Dedifferentiated amniotic fluid mesenchymal stem cell (primary cell): Measurements from ENCODE around the gene CACNA2D3.
A peak's percentile ranks its signal among the peaks of the same experiment; 100 is the strongest.
"Not testable (repeated sequence)": the region's sequence is repeated elsewhere in the genome, so short reads cannot be mapped to it uniquely, and the experiment has no call there.

Source experiments
- DNase-seq: peaks from one replicate; pipeline ENCODE4 v3.0.0-alpha.2; 2016; ENCODE audit errors: extremely low spot score

Gene CACNA2D3

DNA sequence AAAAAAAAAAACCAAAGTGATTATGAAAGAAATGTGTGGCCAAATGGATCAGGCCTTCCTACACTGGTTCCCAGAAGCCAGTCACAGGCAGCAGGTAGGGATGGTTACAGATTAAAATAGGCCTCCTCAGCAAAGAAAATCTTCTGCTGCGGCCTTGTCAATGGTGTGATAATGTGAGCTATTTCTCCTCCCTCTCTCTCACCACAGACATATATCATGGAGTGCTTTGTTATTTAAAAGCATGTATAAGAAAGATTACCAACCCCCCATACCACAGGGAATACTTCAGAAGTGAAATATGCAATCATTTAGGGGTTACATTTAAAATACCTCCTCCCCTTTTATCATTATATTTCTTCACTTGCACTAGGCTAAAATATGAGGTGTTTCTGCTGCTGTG is 837.7 kb downstream of the CACNA2D3 start:
- no peak for DNase-seq

DNA sequence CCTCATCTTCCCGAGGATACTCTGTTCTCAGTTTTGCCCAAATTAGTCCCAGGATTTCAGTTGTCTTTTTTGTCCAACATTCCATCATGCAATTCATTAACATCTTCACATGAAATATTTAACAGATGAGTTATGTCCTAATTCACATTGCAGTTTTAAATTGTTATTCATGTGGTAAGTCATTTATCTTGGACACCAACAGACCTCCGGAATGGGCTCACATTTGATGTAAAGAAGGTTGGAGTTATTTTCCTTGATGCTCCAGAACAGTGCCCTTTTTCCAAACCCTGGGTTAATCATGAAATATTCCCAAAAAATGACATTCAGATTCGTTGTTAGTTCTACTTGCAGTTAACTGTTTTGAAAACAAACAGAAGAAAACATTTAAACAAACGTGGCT is 838.3 kb downstream of the CACNA2D3 start:
- DNase-seq, result no peak

DNA sequence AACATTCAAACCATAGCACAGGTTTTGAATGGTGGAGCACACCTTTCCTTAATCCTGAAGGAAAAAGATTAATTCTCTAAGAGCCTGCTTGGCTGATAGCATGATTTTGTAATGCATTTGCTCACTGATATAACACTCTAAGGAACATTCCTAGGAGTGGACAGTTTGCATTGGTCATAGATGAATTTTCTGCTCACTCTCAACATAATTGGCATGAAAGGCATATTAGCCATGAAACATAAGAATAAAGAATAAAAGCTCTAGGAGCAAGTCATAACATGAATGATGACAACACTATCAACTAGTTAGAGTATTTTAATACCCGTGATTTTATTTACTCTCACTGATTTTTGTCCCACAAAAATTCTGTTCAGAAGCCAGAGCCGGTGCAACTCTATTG is 839.8 kb downstream of the CACNA2D3 start:
- no peak for DNase-seq

DNA sequence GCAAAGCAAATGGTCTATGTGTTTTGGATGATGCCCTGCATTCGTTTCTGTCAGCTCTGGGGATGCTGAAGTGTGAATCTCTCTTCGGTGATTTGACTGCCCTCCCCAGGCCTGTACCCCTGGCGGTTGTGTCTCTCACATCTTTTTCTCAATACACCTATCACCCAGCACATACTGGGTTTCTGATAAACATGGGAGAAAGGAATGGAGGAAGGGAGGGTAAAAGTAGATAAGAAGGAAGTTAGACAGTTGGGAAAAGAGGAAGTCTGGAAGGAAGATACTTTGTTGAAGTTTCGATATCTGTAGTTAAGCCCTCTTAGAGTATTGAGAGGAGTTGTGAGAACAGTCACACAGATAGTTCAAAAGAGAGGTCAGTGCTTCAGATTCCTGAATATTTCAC is 841.3 kb downstream of the CACNA2D3 start:
- no peak for DNase-seq

DNA sequence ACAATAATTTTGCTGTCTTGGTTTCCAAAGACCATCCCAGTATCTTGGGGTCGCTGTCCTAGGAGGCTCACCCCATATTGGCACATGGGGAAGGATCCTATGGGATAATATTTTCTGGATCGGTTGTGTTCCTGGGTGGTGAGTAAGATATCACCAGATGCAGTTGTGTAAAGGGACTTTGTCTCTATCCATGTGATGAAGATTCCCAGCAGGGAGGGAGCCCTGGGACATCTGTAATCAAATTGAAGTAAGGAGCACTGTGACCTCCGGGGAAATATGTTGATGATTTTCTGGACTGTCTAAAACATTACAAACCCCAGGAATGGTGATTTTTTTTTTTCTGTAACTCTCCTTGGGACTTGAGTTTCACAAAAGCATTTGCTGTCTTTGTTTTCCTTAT is 841.7 kb downstream of the CACNA2D3 start:
- DNase-seq, result no peak

DNA sequence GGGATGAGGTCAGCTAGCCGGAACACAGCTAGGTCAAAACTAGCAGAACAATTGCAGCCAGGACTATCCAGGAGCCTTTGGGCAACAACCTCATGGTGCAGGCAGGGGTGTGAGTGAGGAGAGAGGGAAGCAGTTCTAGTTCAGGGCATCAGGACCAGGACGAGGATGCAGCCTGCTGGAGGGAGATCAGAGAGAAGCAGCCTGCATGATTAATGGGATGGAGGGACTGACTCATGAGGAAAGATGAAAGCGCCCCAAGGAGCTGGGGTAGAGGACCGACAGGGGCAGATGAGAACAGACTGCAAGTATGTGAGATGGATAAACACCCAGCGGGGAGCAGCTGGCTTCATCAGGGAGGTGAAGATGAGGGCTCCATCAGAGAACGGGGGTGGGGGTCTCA is 843.4 kb downstream of the CACNA2D3 start:
- DNase-seq, result no peak

DNA sequence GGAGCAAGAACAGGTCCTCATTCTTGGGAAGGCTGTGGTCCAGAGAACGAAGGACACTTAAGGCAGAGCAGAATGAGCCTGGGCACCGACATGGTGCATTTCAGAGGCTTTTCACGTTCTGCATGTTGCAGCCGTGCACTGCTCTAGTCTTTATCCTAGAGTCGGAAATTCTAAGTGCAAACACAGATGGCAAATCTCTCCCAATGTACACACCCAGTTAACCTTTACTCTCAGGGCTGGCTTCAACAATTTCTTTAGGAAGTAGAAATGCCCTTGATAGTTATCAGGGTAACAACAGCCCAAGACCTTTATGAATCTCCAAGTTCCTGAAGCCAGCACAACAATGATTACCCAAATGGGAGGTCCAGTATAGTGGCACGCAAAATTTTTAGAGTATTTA is 844.6 kb downstream of the CACNA2D3 start:
- no peak for DNase-seq

DNA sequence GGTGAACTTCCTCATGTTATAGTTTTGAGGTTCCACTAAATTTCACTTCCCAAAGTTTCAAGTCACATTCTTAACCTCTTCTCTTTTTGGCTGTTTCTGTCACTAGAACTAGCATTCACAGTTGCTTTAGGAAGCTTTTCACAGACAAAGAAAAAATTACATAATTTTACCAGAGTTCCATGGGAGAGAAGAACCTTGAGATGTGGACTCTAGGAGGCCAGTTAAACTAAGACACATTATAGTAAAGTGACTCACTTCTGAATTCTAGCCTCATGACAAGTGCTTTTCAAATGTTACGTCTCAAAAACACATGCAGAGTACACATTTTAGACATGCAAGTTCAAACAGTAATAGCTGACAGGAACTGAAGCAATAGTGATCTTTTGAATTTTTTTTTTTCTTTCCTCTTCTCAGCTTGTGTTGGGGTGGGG is 845.4 kb downstream of the CACNA2D3 start:
- peak; percentile 22 for DNase-seq

DNA sequence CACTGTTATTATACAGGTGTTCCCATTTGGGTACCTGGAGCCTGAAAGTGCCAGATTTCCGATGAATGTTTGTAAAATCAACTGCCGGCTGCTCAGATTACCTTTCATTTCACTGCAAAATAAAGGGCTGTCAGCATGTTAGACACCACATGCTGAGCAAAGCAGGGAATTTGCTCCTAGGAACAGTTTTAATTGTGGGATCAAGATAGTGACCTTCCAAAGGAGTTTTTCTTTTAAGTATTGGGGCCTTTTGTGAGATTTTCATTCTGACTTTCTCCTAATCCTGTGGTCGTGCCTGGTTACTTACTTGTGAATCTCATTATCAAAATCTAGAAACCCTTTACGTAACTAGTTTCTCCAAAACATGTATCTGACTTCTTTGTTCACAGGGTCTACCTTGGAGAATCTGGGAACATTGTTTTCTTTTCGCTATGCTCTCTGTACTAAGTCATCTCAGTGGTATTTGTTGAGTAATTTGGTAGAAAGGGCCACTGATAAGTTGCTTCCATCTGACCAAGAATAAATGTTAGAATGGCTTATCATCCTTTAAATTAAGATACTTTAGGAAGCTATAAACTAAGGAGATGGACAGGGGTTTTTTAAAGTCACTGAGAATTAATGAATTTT is 846.3 kb downstream of the CACNA2D3 start:
- DNase-seq, result peak; percentile 27

DNA sequence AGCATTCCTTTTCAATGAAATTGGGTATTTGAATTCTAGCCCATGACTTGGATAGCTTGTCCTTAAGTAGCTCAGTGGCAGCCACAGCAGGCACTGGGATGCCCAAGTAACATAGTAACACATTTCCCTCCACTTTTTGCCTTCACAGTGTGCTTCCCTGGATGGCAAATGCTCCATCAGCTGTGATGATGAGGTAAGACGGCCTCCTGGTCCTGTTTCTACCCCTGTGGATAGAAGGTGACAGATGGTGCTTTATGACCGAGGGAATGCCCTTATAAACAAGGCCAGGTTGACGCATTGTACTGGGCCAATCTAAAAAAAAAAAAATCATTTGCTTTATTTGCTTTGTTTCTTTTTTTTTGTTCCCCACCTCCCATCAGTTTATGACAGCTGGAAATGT is 847.3 kb downstream of the CACNA2D3 start:
- no peak for DNase-seq

DNA sequence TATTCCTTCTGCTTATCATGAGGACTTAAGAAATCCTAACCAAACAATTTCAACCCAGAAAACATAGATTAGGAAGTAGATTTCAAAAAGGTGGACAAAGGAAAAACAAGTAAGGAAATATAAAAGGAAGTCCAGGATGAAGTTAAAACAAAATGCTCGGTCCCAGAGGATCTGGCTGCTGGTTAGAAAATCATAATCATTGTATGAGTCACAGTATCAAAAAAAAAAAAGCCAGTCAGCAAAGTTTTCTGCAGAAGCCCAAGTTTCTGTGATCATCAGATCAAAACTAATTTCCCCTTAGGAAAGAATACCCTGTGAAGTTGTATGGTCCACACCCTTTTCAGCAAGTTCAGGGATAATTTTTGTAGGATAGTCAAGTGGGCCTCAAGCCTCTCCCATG is 848.5 kb downstream of the CACNA2D3 start:
- DNase-seq, result peak; percentile 31

DNA sequence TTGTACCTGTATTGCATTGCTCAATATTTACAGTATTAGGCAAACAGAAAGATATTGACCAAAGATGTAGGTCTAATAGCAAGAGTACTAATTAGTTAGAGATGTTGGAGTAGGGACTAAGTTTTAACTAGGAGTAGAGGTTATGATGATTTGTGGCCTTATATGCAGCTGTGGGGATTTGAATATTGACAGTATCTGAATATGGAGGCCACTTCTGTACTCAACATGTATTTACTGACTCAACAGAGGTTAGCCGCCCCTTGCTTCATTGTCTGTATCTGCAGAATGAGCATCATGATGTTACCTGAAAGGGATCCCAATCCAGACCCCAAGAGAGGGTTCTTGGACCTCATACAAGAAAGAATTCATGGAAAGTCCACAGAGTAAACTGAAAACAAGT is 855.1 kb downstream of the CACNA2D3 start:
- DNase-seq, result no peak

DNA sequence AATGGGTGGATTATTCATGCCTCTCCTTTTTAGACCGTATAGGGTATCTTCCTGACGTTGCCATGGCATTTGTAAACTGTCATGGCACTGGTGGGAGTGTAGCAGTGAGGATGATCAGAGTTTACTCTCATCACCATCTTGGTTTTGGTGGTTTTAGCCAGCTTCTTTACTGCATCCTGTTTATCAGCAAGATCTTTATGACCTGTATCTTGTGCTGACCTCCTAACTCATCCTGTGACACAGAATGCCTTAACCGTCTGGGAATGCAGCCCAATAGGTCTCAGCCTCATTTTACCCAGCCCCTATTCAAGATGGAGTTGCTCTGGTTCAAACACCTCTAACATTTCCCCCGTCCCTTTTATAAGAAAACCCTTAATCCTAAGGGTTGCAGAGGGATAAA is 855.6 kb downstream of the CACNA2D3 start:
- DNase-seq, result not testable (repeated sequence)

DNA sequence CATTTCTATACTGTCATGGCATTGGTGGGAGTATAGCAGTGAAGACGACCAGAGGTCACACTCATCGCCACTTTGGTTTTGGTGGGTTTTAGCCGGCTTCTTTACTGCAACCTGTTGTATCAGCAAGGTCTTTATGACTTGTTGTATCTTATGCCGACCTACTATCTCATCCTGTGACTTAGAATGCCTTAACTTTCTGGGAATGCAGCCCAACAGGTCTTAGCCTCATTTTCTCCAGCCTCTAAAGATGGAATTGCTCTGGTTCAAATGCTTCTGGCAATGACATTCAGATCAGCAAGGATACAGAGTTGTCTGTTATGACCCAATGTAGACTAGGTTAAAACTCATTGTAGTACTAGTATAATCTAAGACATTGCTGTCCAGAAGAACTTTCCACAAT is 860.5 kb downstream of the CACNA2D3 start:
- DNase-seq, result no peak

DNA sequence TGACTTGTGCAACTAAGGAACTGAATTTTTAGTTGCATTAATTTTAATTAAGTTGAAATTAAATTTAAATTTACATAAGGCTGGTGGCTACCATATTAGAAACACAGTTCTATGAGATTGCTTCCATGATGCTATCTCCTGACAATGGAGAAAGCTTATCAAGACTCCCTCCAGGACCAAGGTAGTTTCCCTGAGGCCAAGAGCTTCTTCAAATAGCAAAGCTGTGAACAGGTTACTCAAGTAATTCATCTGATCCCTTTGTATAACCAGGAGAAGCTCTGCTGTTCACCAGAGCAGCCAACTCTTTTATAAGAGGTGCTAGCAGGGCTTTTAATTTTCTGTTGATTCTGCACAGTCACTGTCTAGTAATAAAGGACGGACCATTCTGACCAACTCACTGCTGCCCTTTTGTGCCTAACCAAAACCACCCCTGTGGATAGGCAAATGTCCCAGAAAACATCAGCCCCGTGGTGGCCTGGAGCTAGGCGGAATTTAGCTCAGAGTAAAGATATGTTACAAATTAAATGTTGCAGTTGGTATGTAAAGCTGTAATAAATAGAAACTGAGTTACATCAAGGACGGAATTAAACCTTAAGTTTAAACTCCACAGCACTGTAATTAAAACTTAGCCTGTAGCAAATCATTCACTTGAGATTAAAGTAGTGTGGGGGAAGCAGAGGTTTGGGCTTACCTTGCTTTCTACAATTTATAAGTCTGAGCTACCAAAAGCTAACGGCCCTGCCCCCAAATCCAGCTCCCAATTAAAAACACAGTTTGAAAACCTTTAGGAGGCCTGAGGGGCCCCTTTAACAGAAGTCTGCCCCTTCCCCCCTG is 861.1 kb downstream of the CACNA2D3 start:
- no peak for DNase-seq

DNA sequence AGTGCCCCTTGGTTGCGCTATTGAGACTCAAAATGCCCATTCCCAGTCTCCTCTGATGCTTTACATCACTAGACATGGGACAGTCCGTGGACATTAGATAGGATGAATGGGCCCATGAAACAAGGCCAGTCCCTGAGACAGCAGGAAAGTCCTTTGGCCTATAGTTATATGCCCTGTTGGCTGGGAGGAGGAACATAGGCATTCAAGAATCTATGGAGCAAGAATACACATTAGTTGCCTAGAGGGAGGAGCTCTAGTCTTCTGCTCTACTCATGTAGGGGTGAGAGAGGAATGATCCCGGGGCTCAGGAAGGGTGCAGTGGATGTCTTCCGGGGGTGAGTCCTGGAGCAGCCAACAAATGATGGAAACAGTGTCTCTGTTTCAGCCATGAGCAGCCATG is 863.5 kb downstream of the CACNA2D3 start:
- no peak for DNase-seq

DNA sequence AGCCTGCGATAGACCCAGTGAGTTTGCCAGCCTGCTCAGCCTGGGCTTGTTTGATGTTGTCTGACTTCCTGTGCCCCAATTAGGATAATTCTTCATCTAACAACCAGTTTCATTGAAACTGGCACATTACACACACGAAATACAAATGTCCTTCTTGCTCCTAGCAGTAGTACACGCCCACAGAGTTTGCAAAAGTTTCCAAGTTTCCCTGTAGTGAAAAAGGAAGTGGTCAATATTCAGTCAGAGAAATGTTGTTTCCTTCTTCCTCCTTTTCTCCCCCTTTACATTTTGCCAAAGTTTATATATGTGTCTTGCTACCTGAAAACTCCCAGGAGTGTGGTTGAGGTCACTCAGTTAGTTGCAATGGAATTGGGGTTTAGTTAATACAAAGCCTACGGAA is 863.9 kb downstream of the CACNA2D3 start:
- DNase-seq, result no peak

DNA sequence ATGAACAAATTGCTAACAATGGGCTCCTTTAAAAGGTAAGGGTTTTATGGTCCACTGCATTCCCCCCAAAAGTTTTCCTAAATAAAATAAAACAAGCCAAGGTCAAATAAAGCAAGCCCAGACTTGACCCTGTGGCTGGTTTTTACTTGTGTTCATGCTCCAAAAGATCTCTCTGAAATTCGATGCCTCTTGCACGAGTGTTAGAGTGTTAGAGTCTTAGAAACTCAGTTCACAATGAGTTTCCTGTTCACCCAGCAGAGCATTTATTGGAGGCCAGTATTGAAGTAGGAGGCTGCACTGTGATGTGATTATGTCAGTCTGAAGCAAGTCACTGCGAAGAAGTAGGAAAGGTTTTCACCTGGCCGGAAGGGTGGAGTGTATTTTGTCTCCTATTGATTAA is 865.4 kb downstream of the CACNA2D3 start:
- DNase-seq, result no peak

DNA sequence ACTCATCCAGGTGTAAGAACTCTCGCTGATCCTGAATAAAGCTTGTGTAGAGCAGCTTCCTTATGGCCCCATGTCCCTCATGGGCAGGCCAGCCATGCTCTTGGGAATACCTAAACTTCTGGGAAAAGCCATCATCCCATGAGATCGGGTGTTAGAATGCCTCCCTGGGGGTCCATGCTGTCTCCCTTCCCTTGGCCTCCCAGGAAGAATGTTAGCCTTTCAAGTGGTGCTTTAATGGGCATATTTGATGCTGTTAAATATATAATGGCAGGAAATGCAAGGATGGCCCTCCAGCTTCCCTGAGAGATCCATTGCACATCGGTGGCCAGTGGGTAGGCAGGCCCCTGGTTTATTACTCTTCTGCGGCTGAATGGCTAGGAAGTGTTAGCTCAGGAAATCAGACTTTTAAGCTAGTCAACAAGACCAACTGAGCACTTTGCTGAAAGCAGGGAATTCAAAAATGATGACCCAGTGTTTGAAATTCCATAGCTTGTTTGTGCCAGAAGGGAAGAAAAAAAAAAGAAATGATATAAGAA is 866.0 kb downstream of the CACNA2D3 start:
- no peak for DNase-seq

DNA sequence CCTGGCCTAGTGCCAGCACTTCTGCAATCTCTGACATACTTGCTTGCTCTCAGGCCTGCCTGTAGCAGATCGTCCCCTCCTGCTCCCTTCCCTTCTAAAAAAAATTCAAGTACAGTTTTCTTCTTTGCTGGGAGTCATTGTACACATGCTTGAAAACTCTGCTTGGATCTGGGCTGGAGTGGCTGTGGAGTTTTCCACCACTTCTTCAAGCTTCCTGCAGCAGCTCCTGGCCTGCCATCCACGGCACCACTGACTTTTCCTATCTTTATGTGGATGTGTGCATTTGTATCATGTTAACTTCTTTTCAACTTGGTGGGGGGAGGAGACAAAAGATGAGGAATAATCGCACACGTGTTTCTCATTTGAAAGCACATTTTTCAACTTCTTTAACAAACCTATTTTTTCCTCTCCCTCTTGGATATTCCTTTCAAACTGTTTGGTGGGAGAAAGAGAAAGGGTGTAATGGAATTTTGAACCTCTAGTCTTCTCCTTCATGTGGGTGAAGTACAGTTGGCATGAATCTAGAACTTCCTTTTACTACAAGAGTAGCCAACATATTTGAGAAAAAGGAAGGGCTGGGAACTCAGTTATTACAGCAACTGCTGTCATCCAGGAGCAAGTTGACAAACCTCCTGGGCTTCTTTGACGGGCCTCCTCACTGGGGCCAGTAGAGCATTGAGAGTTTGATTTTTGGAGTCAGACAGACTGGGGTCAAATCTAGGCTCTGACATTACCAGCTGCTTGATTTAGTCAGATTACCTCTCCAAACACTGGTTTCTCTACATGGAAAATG is 866.7 kb downstream of the CACNA2D3 start:
- peak; percentile 71 for DNase-seq

DNA sequence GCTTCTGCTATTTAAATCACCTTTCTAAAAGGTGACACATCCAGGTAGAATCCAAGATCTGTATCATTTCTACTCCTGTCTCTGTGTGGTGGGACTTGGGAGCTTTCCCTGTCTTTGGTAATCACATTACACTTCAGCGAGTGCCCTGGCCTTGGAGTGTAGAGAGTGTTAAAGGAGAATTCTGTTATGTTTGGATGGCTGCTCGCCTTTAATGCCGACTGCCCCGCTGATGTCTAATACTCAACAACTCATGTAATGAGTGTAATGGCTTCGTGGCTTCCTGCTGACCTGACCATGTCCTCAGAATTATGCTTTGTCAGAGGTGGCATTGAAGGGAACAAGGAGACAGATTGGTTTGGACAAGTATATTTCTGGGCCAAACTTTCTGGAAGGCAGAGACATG is 871.8 kb downstream of the CACNA2D3 start:
- no peak for DNase-seq

DNA sequence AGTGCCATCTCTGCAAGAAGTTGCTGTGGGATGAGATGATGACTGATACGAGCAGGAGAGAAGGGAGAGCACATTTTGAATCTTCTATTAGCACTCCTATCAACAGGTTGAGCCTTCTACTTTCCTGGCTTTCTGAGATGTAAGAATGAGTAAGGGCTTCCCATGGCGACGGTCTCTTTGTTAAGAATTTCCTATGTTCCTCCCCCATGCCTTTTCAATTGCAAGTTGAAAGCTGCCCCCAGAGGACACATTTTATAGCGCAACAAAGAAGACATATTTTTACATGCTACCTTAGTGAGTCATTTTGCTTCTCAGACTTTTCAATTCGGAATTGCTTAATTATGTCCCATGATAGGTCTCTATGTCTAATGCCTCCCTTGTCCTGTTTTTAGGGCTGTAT is 876.8 kb downstream of the CACNA2D3 start:
- DNase-seq, result peak; percentile 54
